GM12874 (cell line): Measurements from ENCODE around the gene DPM2.

Experiments
- CTCF ChIP-seq: IDR thresholded peaks from 2 replicates; pipeline ENCODE4 v1.5.1; 2011; ENCODE audit warnings: low read depth, mild to moderate bottlenecking, control low read depth, low read length, moderate library complexity; ENCODE audit not compliant: insufficient read depth

The DPM2 gene

GRCh38 chr9:127937388-127938297 lies at the start of gene DPM2:
Gene DPM2 (minus strand): TSS chr9:127937854. CDS start chr9:127937820, 34 bp downstream.
- no peak for TF ChIP-seq CTCF

GRCh38 chr9:127987103-127987614 lies 49.5 kb upstream of the DPM2 start:
- TF ChIP-seq CTCF, result no peak

- TF ChIP-seq CTCF, result no peak
These were observed 47.4 kb upstream of the DPM2 start for GRCh38 chr9:127985011-127985410.

GRCh38 chr9:127983847-127984289 lies 46.2 kb upstream of the DPM2 start:
- TF ChIP-seq CTCF, result no peak

GRCh38 chr9:127982912-127983311 lies 45.3 kb upstream of the DPM2 start:
- no peak for TF ChIP-seq CTCF

GRCh38 chr9:127981559-127982121 lies 44.0 kb upstream of the DPM2 start:
- no peak for TF ChIP-seq CTCF

- TF ChIP-seq CTCF, result no peak
These were observed 43.3 kb upstream of the DPM2 start, which contains the start of gene EEIG1 for GRCh38 chr9:127980706-127981558. Gene EEIG1 (minus strand): TSS chr9:127980989. CDS start chr9:127980137, 852 bp downstream.
